ENCODE data around the gene MEPCE.

MEPCE gene

GRCh38 chr7:100402241-100402640, 27.4 kb upstream of the MEPCE start:
- DNase-seq = no peak

- no peak for DNase-seq
Measured at GRCh38 chr7:100406767-100407166, 22.9 kb upstream of the MEPCE start.

- no peak for DNase-seq
Measured at GRCh38 chr7:100407285-100408180, 22.1 kb upstream of the MEPCE start.

- no peak for DNase-seq
Measured at GRCh38 chr7:100411101-100411500, 18.5 kb upstream of the MEPCE start.

GRCh38 chr7:100413346-100413745, 16.3 kb upstream of the MEPCE start:
- DNase-seq = no peak

- no peak for DNase-seq
Measured at GRCh38 chr7:100413889-100414288, 15.7 kb upstream of the MEPCE start.

- no peak for DNase-seq
Measured at GRCh38 chr7:100415448-100415847, 14.2 kb upstream of the MEPCE start.

- DNase-seq = no peak
Measured at GRCh38 chr7:100418930-100419659, 10.5 kb upstream of the MEPCE start.

GRCh38 chr7:100419660-100420226, 9.9 kb upstream of the MEPCE start:
- DNase-seq = no peak

- no peak for DNase-seq
Measured at GRCh38 chr7:100423315-100423714, 6.3 kb upstream of the MEPCE start.

GRCh38 chr7:100425347-100425746, 4.3 kb upstream of the MEPCE start:
- no peak for DNase-seq

- DNase-seq = no peak
Measured at GRCh38 chr7:100426516-100426915, 3.1 kb upstream of the MEPCE start.

GRCh38 chr7:100427762-100428198, 1.9 kb upstream of the MEPCE start:
- no peak for DNase-seq

GRCh38 chr7:100428199-100428966, 1.2 kb upstream of the MEPCE start, which contains the start of gene ZCWPW1:
TSS of gene ZCWPW1 (minus strand) at chr7:100428703. CDS start at chr7:100420649, 8,054 bp downstream.
- peak; percentile 45 to 98 (median 93) for DNase-seq

- peak; percentile 93 to 100 (median 98) for DNase-seq
Measured at GRCh38 chr7:100428967-100429636, 529 bp upstream of the MEPCE start.

GRCh38 chr7:100430493-100431285, 1.1 kb downstream of the MEPCE start:
- peak in 7 of 56 donors; percentile 6 to 33 (median 13) for DNase-seq

- no peak for DNase-seq
Measured at GRCh38 chr7:100431286-100431735, 1.7 kb downstream of the MEPCE start.

GRCh38 chr7:100432053-100432452, 2.4 kb downstream of the MEPCE start:
- DNase-seq = no peak

- no peak for DNase-seq
Measured at GRCh38 chr7:100432621-100433275, 3.1 kb downstream of the MEPCE start.

All from nucleus accumbens (tissue), 56 donors.